ENCODE data around the gene ALDH18A1. TPM values are rescaled to one million over a fixed set of nuclear protein-coding genes. Genes with fewer than 3 reads are reported as not detected.

The ALDH18A1 gene
- total RNA-seq, 4 donors from 2014 or later: 4.7 to 112 (median 21.7) TPM

DNA sequence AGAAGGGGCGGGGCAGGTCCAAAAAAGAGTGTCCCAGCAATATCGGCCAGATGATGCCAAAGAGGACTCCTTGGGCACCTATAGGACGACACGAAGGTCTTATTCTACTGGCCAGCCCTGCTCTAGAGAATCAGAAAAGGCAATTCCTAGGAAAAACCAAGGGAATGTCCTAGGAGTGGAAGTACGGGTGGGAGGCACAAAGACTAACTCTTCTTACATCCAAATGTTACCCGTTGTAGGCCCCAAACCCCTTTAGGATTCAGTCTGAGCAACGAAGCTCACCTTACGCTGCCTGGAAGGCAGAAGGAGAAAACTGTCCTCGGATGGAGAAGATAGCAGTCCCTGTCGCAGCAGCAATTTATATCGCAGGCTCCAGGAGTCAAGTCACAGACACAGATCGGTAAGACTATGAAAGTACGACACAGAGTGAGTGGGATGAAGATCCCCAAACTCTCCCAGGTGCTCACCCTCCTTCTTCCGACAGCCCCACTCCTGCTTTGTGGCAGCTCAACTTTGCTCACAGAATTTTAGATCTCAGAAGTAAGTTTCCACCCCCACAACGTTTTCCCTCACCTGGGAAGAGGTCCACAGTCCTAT lies 36.7 kb upstream of the ALDH18A1 start:
- H3K36me3 ChIP-seq: no peaks in the 10 kb centered on the region
- no peaks in the 10 kb centered on the region for H3K9me3 ChIP-seq
- peaks cover 4 to 12% of the 10 kb centered on the region in 2 donors for H3K4me1 ChIP-seq
- H3K27ac ChIP-seq: peak overlapping the region; percentile 79 to 88
- H3K4me3 ChIP-seq: peak overlapping the region; percentile 68 to 87
- DNase-seq: no peak
- intact Hi-C loops (cut with DNase I; ENCODE audit: low total_unique reads): loop anchor here (10.0 kb wide), 1 partner anchor 152 kb away; no protein-coding TSS in a partner anchor
- no peaks in the 10 kb centered on the region for H3K27me3 ChIP-seq
- TF ChIP-seq, protein P1, sequence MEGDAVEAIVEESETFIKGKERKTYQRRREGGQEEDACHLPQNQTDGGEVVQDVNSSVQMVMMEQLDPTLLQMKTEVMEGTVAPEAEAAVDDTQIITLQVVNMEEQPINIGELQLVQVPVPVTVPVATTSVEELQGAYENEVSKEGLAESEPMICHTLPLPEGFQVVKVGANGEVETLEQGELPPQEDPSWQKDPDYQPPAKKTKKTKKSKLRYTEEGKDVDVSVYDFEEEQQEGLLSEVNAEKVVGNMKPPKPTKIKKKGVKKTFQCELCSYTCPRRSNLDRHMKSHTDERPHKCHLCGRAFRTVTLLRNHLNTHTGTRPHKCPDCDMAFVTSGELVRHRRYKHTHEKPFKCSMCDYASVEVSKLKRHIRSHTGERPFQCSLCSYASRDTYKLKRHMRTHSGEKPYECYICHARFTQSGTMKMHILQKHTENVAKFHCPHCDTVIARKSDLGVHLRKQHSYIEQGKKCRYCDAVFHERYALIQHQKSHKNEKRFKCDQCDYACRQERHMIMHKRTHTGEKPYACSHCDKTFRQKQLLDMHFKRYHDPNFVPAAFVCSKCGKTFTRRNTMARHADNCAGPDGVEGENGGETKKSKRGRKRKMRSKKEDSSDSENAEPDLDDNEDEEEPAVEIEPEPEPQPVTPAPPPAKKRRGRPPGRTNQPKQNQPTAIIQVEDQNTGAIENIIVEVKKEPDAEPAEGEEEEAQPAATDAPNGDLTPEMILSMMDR (IDR thresholded peaks at IDR 0.05): no peak
- no peak for TF ChIP-seq POLR2A (IDR thresholded peaks at IDR 0.05)

DNA sequence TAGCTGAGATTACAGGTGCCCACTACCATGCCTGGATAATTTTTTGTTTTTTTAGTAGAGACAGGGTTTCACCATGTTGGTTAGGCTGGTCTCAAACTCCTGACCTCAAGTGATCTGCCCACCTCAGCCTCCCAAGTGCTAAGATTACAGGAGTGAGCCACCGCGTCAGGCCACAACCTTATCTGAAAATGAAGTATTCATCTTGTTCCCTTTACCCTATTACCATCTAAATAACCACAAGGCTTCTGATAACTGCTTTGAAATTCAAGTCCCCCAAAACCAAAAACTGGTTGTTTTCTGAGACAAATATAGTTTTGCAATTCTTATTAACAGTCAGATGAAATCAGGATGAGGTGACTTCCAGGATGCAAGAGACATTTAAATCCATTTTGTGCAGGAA lies 34.8 kb upstream of the ALDH18A1 start:
- intact Hi-C loops (cut with DNase I; ENCODE audit: low total_unique reads): loop anchor here (10.0 kb wide), 1 partner anchor 154 kb away; no protein-coding TSS in a partner anchor
- no peak for DNase-seq
- H3K4me1 ChIP-seq: peaks cover 4 to 12% of the 10 kb centered on the region in 2 donors
- H3K27ac ChIP-seq: no peak overlapping the region
- no peaks in the 10 kb centered on the region for H3K36me3 ChIP-seq
- no peak overlapping the region for H3K4me3 ChIP-seq
- H3K27me3 ChIP-seq: no peaks in the 10 kb centered on the region
- TF ChIP-seq, protein P1 (IDR thresholded peaks at IDR 0.05): no peak
- no peaks in the 10 kb centered on the region for H3K9me3 ChIP-seq

DNA sequence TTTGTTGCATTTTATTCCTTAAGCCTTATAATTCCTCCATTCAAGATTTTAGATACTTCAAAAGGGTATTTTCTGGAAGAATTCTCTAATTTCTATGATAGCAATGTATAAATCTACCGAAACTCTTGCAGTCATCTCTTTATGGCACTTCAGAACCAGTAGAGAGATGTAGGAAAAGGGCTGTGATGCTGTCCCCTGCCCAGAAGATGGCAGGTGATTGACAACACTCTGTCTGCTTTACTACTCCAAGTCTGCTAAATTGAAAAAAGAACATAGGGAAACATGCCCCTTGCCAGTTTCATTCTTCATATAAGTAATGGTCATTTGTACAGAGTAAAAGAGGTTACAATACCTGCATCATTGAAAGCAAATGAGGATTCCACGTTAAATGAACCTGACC lies 32.1 kb upstream of the ALDH18A1 start:
- H3K36me3 ChIP-seq: no peaks in the 10 kb centered on the region
- intact Hi-C loops (cut with DNase I; ENCODE audit: low total_unique reads): no loop called here

DNA sequence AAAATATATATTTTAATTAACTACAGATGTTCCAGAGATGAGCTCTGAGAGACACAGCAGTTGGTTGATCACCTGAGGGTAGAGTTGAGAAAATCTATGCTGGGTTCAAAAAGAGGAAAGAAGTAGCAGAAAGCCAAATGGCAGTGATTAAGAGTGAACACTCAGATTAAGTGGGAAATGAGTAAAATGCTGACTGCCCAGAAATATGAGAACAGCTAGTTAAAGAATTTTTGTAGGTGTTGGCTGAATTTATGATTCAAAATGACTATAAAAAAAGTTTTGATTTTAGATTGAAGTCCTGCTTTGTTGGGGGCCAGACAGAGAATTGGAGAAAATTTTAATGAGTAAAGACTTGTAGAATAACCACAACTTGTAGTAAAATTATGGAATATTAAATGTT lies 27.5 kb upstream of the ALDH18A1 start:
- Histone ChIP-seq H3K4me3 (no peak overlapping the region), H3K4me1 (no peaks in the 10 kb centered on the region), H3K27me3 (no peaks in the 10 kb centered on the region), H3K36me3 (no peaks in the 10 kb centered on the region), H3K9me3 (no peaks in the 10 kb centered on the region), H3K27ac (no peak overlapping the region)
- TF ChIP-seq, protein P1 (IDR thresholded peaks at IDR 0.05): no peak
- TF ChIP-seq POLR2A (IDR thresholded peaks at IDR 0.05): no peak
- intact Hi-C loops (cut with DNase I; ENCODE audit: low total_unique reads): no loop called here
- DNase-seq: no peak

More for the DNA sequence above, 32.1 kb upstream of the ALDH18A1 start:
- Histone ChIP-seq H3K27ac (no peak overlapping the region), H3K9me3 (no peaks in the 10 kb centered on the region), H3K4me3 (no peak overlapping the region), H3K27me3 (no peaks in the 10 kb centered on the region), H3K4me1 (peaks cover 4 to 12% of the 10 kb centered on the region in 2 donors)
- no peak for DNase-seq
- no peak for TF ChIP-seq POLR2A (IDR thresholded peaks at IDR 0.05)

DNA sequence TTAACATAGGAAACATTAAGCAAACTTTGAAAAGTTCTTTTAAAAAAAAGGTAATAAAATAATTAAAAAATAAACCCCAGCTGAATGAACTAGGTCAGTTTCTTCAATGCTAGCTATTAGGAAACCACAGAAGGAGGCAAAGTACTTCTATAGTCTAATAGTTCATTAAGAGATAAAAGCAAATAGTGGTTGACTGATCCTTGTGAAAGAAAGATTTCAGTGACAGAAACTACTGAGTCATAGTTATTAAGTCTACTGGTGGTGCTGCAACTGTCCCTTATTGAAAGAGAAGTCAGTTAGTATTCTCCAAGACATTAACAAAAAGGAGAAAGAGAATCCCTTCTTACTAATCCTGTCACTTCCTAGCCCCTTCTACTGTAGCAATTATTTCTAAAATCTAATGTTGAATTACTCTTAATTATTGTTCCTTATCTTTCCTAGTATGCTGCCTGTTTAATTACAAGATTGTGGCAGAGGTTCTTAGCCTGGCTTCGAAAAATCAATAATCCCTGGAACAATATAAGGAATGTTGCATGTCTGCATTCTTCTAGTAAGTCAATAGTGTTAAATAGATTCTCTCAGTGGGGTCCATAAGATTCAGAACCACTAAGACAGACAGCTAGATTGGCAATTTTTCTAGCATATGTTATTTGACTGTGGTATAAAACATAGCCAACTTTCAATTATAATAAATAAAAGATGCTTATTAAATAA lies 19.0 kb upstream of the ALDH18A1 start:
- no peak for TF ChIP-seq POLR2A (IDR thresholded peaks at IDR 0.05)
- TF ChIP-seq, protein P1 (IDR thresholded peaks at IDR 0.05): no peak
- no peaks in the 10 kb centered on the region for H3K4me1 ChIP-seq
- no peaks in the 10 kb centered on the region for H3K27me3 ChIP-seq
- no peak overlapping the region for H3K27ac ChIP-seq
- H3K4me3 ChIP-seq: no peak overlapping the region
- intact Hi-C loops (cut with DNase I; ENCODE audit: low total_unique reads): no loop called here
- H3K36me3 ChIP-seq: no peaks in the 10 kb centered on the region
- DNase-seq: no peak
- H3K9me3 ChIP-seq: no peaks in the 10 kb centered on the region
